Naive thymus-derived CD8-positive, alpha-beta T cell (primary cell): ENCODE data around the gene PERCC1. TPM values are rescaled to one million over a fixed set of nuclear protein-coding genes. Genes with fewer than 3 reads are reported as not detected.

Source experiments
- ATAC-seq, 2 donors: fragments of 150-1000 bp; cut with Tn5 transposase in 1 of 2; sonication (Bioruptor Pico), chemical (Tn5 transposase) in 1 of 2; 1 replicate in 1 of 2; 2 replicates in 1 of 2; pipeline ENCODE4 v1.10.0; 2021; ENCODE audit warnings: mild to moderate bottlenecking in 2 of 2, moderate library complexity in 2 of 2
- POLR2A ChIA-PET: fragments of 350-600 bp; sonication (Branson Sonifier 250); formaldehyde crosslinking; loops from one replicate; lab custom pipeline; 2021; ENCODE audit warnings: antibody characterized with exemption; lab: Charles Lee
- DNase-seq, 10 donors: peaks; one replicate each; pipeline versions ENCODE4 v3.0.0 to v3.0.0-alpha.2; 2020 to 2022
- H3K27ac Mint-ChIP-seq, 10 donors: one replicate each; pipeline ENCODE4 v1.8.0; 2020 to 2022; ENCODE audit warnings: mild to moderate bottlenecking in 10 of 10, mixed read lengths in 10 of 10, moderate library complexity in 4 of 10, inconsistent platforms in 1 of 10
- H3K27me3 Mint-ChIP-seq, 5 donors: one replicate each; pipeline ENCODE4 v1.8.0; 2021 to 2022; ENCODE audit warnings: mixed read lengths in 5 of 5
- H3K36me3 Mint-ChIP-seq, 3 donors: one replicate each; pipeline ENCODE4 v1.8.0; 2020 to 2022; ENCODE audit warnings: mixed read lengths in 3 of 3, mild to moderate bottlenecking in 2 of 3, inconsistent platforms in 1 of 3
- H3K4me1 Mint-ChIP-seq, 4 donors: one replicate each; pipeline ENCODE4 v1.8.0; 2021 to 2022; ENCODE audit warnings: mixed read lengths in 4 of 4
- H3K4me3 Mint-ChIP-seq, 10 donors: one replicate each; pipeline ENCODE4 v1.8.0; 2020 to 2022; ENCODE audit warnings: mild to moderate bottlenecking in 10 of 10, mixed read lengths in 10 of 10, moderate library complexity in 6 of 10, inconsistent platforms in 1 of 10
- H3K9me3 Mint-ChIP-seq, 9 donors: one replicate each; pipeline ENCODE4 v1.8.0; 2020 to 2022; ENCODE audit warnings: mixed read lengths in 9 of 9, mild to moderate bottlenecking in 3 of 9, inconsistent platforms in 1 of 9, moderate library complexity in 1 of 9
- polyA plus RNA-seq, 3 donors: library from polyadenylated mRNA; unstranded; fragments of 300-500 nt; fragmentation: Illumina TruSeq; gene quantifications; one replicate each; pipeline ENCODE4 v1.2.3, GENCODE V29; 2021
- total RNA-seq, 8 experiments: library from RNA in 2 of 8; stranded (reverse) in 2 of 8; gene quantifications; one replicate each; pipeline ENCODE4 v1.2.3 and lab custom pipeline; 2021 to 2026

PERCC1 gene
- total and polyA plus RNA-seq, 5 experiments from 2014 or later = 0.19 to 2.7 (median 2.3) TPM; not detected in 2

GRCh38 chr16:1457489-1458245 is 26.8 kb downstream of the PERCC1 start:
- Mint-ChIP-seq H3K27me3 (no peaks in the 10 kb centered on the region), H3K27ac (peak overlapping the region in 1 of 10 donors; percentile 29), H3K36me3 (peaks cover 0 to 52% (median 3%) of the 10 kb centered on the region in 3 donors), H3K4me3 (no peak overlapping the region), H3K9me3 (no peaks in the 10 kb centered on the region), H3K4me1 (peaks cover 0 to 7% (median under 1%) of the 10 kb centered on the region in 4 donors)
- POLR2A ChIA-PET = no interaction called here
- DNase-seq (no peak), ATAC-seq (no peak)

GRCh38 chr16:1458336-1458976 is 27.6 kb downstream of the PERCC1 start:
- H3K27ac Mint-ChIP-seq = peak overlapping the region in 3 of 10 donors; percentile 20 to 35 (median 29)
- ATAC-seq (no peak), DNase-seq (no peak)
- H3K4me3 Mint-ChIP-seq = no peak overlapping the region
- no peaks in the 10 kb centered on the region for H3K9me3 Mint-ChIP-seq
- H3K4me1 Mint-ChIP-seq = peaks cover 0 to 7% (median under 1%) of the 10 kb centered on the region in 4 donors
- POLR2A ChIA-PET = no interaction called here
- peaks cover 0 to 52% (median 3%) of the 10 kb centered on the region in 3 donors for H3K36me3 Mint-ChIP-seq
- no peaks in the 10 kb centered on the region for H3K27me3 Mint-ChIP-seq

GRCh38 chr16:1458977-1459341 is 28.1 kb downstream of the PERCC1 start:
- Mint-ChIP-seq H3K9me3 (no peaks in the 10 kb centered on the region), H3K27ac (peak overlapping the region in 2 of 10 donors; percentile 20 to 35), H3K4me1 (peaks cover 0 to 7% (median under 1%) of the 10 kb centered on the region in 4 donors), H3K36me3 (peaks cover 0 to 51% (median 3%) of the 10 kb centered on the region in 3 donors), H3K4me3 (no peak overlapping the region), H3K27me3 (no peaks in the 10 kb centered on the region)
- peak in 1 of 10 donors; percentile 23 for DNase-seq
- POLR2A ChIA-PET = no interaction called here
- peak in 1 of 2 donors; percentile 52 for ATAC-seq

- Mint-ChIP-seq H3K9me3 (no peaks in the 10 kb centered on the region), H3K27ac (no peak overlapping the region), H3K36me3 (peaks cover 0 to 57% (median 3%) of the 10 kb centered on the region in 3 donors), H3K27me3 (no peaks in the 10 kb centered on the region), H3K4me1 (peaks cover 0 to 7% (median 2%) of the 10 kb centered on the region in 4 donors), H3K4me3 (no peak overlapping the region)
- ATAC-seq (no peak), DNase-seq (no peak)
- POLR2A ChIA-PET = interaction anchor here (0.6 to 1.2 kb wide), 2 partner anchors 27 to 53 kb away, joined by 3 read pairs; no protein-coding TSS in a partner anchor
Measured at GRCh38 chr16:1459967-1460366, 29.1 kb downstream of the PERCC1 start.

GRCh38 chr16:1460602-1461138 is 29.8 kb downstream of the PERCC1 start:
- Mint-ChIP-seq H3K36me3 (peaks cover 0 to 58% (median 3%) of the 10 kb centered on the region in 3 donors), H3K4me1 (peaks cover 0 to 7% (median 4%) of the 10 kb centered on the region in 4 donors), H3K4me3 (no peak overlapping the region), H3K27ac (no peak overlapping the region), H3K9me3 (no peaks in the 10 kb centered on the region), H3K27me3 (no peaks in the 10 kb centered on the region)
- DNase-seq (no peak), ATAC-seq (no peak)
- POLR2A ChIA-PET = no interaction called here

- ATAC-seq (no peak), DNase-seq (no peak)
- Mint-ChIP-seq H3K27ac (no peak overlapping the region), H3K9me3 (no peaks in the 10 kb centered on the region), H3K4me3 (no peak overlapping the region), H3K36me3 (peaks cover 0 to 58% (median 3%) of the 10 kb centered on the region in 3 donors), H3K27me3 (no peaks in the 10 kb centered on the region), H3K4me1 (peaks cover 0 to 7% (median 4%) of the 10 kb centered on the region in 4 donors)
- POLR2A ChIA-PET = no interaction called here
Measured at GRCh38 chr16:1461146-1461545, 30.3 kb downstream of the PERCC1 start.

GRCh38 chr16:1464196-1464893 is 33.5 kb downstream of the PERCC1 start:
- Mint-ChIP-seq H3K27ac (peak overlapping the region in 1 of 10 donors; percentile 20), H3K4me1 (peaks cover 0 to 16% (median 10%) of the 10 kb centered on the region in 4 donors), H3K9me3 (no peaks in the 10 kb centered on the region), H3K4me3 (no peak overlapping the region), H3K27me3 (no peaks in the 10 kb centered on the region), H3K36me3 (peaks cover 0 to 42% (median 3%) of the 10 kb centered on the region in 3 donors)
- POLR2A ChIA-PET = no interaction called here
- DNase-seq (no peak), ATAC-seq (no peak)

- no peak overlapping the region for H3K4me3 Mint-ChIP-seq
- no peaks in the 10 kb centered on the region for H3K9me3 Mint-ChIP-seq
- ATAC-seq (no peak), DNase-seq (no peak)
- no peaks in the 10 kb centered on the region for H3K27me3 Mint-ChIP-seq
- POLR2A ChIA-PET = interaction anchor here (0.5 to 1.4 kb wide), 2 partner anchors 13 to 199 kb away, joined by 4 read pairs; no protein-coding TSS in a partner anchor
- peaks cover 0 to 38% (median 3%) of the 10 kb centered on the region in 3 donors for H3K36me3 Mint-ChIP-seq
- peaks cover 3 to 22% (median 16%) of the 10 kb centered on the region in 4 donors for H3K4me1 Mint-ChIP-seq
- H3K27ac Mint-ChIP-seq = no peak overlapping the region
Measured at GRCh38 chr16:1464894-1465566, 34.2 kb downstream of the PERCC1 start.

- DNase-seq (no peak), ATAC-seq (no peak)
- H3K4me3 Mint-ChIP-seq = no peak overlapping the region
- no peaks in the 10 kb centered on the region for H3K27me3 Mint-ChIP-seq
- POLR2A ChIA-PET = interaction anchor here (0.5 to 1.4 kb wide), 2 partner anchors 12 to 199 kb away, joined by 4 read pairs; no protein-coding TSS in a partner anchor
- peaks cover 5 to 27% (median 20%) of the 10 kb centered on the region in 4 donors for H3K4me1 Mint-ChIP-seq
- H3K27ac Mint-ChIP-seq = no peak overlapping the region
- no peaks in the 10 kb centered on the region for H3K9me3 Mint-ChIP-seq
- H3K36me3 Mint-ChIP-seq = peaks cover 0 to 34% (median 3%) of the 10 kb centered on the region in 3 donors
Measured at GRCh38 chr16:1465567-1465915, 34.7 kb downstream of the PERCC1 start.

GRCh38 chr16:1466054-1466453 is 35.2 kb downstream of the PERCC1 start:
- H3K27me3 Mint-ChIP-seq = no peaks in the 10 kb centered on the region
- peaks cover 0 to 29% (median 3%) of the 10 kb centered on the region in 3 donors for H3K36me3 Mint-ChIP-seq
- POLR2A ChIA-PET = interaction anchor here (1.4 kb wide), 1 partner anchor 12 kb away, joined by 4 read pairs; no protein-coding TSS in a partner anchor
- no peak overlapping the region for H3K27ac Mint-ChIP-seq
- H3K4me1 Mint-ChIP-seq = peaks cover 8 to 32% (median 25%) of the 10 kb centered on the region in 4 donors
- ATAC-seq (no peak), DNase-seq (no peak)
- no peak overlapping the region for H3K4me3 Mint-ChIP-seq
- H3K9me3 Mint-ChIP-seq = no peaks in the 10 kb centered on the region

- POLR2A ChIA-PET = no interaction called here
- no peak overlapping the region for H3K4me3 Mint-ChIP-seq
- ATAC-seq (no peak), DNase-seq (no peak)
- no peaks in the 10 kb centered on the region for H3K9me3 Mint-ChIP-seq
- no peaks in the 10 kb centered on the region for H3K27me3 Mint-ChIP-seq
- no peak overlapping the region for H3K27ac Mint-ChIP-seq
- H3K36me3 Mint-ChIP-seq = peaks cover 0 to 21% (median 0%) of the 10 kb centered on the region in 3 donors
- H3K4me1 Mint-ChIP-seq = peaks cover 12 to 40% (median 34%) of the 10 kb centered on the region in 4 donors
Measured at GRCh38 chr16:1466968-1467521, 36.2 kb downstream of the PERCC1 start.
